NB4 (cell line): ENCODE data around the gene TBC1D13.

Source experiments
- DNase-seq: peaks from one replicate; pipeline ENCODE4 v3.0.0; 2010; ENCODE audit warnings: low read depth
- H3K4me3 ChIP-seq: one replicate; pipeline ENCODE4 v1.5.1; 2011; ENCODE audit warnings: mild to moderate bottlenecking, low read depth, low read length, moderate library complexity
- CTCF ChIP-seq: IDR thresholded peaks from one replicate; pipeline ENCODE4 v1.5.1; 2012; ENCODE audit warnings: low read depth, low read length
- MYC ChIP-seq: IDR thresholded peaks from 2 replicates; pipeline ENCODE4 v1.6.1; 2011; ENCODE audit warnings: low read depth, low read length
- POLR2A ChIP-seq: IDR thresholded peaks from 2 replicates; pipeline ENCODE4 v1.6.1; 2011; ENCODE audit warnings: mild to moderate bottlenecking; ENCODE audit not compliant: insufficient read length; ENCODE audit errors: extremely low read depth
- TF ChIP-seq, protein P1 (sequence below): IDR thresholded peaks from 2 replicates; pipeline ENCODE4 v1.6.1; 2011; ENCODE audit warnings: low read depth, low read length

Gene TBC1D13

GRCh38 chr9:128768606-128769005 is 18.4 kb upstream of the TBC1D13 start:
- TF ChIP-seq, protein P1, sequence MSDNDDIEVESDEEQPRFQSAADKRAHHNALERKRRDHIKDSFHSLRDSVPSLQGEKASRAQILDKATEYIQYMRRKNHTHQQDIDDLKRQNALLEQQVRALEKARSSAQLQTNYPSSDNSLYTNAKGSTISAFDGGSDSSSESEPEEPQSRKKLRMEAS, result no peak
- TF ChIP-seq POLR2A (no peak), CTCF (no peak), MYC (no peak)
- no peak overlapping the region for H3K4me3 ChIP-seq
- no peak for DNase-seq

DNA sequence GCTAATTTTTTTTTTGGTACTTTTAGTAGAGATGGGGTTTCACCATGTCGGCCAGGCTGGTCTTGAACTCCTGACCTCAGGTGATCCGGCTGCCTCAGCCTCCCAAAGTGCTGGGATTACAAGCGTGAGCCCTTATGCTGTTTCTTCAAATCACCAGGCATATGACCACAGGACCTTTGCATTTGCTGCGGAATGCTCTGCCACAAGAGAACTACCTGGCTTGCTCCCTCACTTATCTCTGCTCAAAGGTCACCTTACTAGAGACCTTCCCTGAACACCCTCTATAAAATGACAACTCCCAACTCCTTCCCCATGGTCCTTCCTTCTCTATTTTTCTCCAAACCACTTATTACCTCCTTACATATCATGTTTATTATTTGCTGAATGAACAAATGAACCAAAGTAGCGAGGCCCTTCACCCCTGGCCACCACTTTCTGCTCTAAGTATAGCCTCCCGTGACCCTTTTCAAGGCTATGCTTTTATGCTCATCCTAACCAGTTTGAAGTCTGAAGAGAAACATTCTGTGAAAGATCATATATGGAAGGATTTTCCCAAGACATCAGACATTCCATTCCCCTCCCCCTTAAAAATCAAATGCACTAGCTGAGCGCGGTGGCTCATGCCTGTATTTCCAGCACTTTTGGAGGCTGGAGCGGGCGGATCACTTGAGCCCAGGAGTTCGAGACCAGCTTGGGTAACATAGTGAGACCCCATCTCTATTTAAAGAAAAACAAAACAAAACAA is 16.6 kb upstream of the TBC1D13 start:
- TF ChIP-seq MYC (no peak), POLR2A (no peak), CTCF (no peak)
- TF ChIP-seq, protein P1, result no peak
- H3K4me3 ChIP-seq, result peak overlapping the region; percentile 84
- DNase-seq, result no peak

DNA sequence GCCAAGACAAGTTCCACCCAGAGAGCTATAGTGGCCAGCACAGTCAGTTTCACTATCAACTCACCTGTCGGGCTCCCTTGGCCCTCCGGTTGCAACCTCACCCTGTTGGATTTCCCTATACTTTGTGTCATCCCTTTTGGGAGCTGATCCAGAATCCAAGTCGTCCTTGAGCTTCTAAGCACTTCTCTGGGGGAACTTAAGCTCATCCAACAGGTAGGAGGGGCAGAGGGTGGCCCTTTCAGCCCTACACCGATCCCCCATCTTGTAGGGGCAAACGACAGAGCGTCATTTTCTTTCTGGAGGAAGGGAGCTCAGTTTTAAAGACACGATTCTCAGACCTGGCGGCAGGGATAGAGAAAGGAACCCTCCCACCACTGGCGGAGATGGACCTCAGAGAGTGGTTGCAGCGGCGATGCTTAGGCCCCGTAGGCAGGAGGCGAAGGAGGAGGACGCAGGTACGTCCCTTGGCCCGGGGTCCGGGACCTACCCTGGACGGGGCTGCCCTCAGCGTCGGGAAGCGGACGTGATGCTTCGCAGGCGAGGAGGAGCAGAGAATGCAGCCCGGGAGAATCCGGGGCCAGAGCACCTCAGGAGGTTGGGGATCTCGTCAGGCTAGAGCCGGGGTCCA is 15.8 kb upstream of the TBC1D13 start:
- peak overlapping the region; percentile 84 for H3K4me3 ChIP-seq
- TF ChIP-seq MYC (no peak), CTCF (no peak), POLR2A (no peak)
- TF ChIP-seq, protein P1, result no peak

DNA sequence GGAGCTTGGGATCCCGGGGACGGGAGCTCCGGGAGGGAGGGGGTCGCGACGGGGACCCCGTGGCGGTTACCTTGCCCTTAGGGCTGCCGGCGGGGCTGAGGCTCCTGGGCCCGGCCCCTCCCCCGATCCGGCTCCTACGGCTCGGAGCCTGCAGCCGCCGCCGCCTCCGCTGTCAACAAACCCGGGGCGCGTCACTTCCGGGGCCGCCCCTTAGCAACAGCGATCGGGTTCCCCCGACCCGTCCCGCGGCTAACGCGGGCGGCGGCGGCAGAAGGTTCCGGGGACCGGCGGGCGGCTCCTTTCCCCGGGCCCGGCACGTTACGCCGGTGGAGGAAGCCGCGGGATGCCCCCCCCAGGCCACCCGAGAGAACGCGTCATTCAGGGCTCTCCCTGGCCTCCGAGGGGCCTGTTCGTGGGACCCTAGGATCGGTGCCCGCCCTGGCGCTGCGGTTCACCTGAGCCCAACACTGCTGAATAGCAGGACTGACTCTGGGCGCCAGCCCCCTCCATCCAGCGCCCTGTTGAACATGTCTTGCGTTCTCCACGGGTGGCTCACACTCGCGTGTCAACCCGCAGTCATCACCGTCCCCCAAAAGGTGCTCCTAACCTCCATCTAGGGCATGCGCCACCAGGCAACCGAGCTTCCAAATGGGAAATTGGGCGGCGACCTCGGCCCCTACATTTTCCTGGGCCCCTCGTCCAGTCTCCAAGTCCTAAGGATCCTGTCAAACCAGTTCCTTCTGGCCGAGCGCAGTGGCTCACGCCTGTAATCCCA is 15.1 kb upstream of the TBC1D13 start, which contains the start of gene ZER1:
Gene ZER1 (minus strand): TSS at position 183 of the 775 bp plus-strand sequence. CDS start 16,362 bp downstream, outside the sequence.
- TF ChIP-seq, protein P1, result peak; percentile 21; the same call in 1 of the 2 replicates
- TF ChIP-seq POLR2A (peak; percentile 42), CTCF (no peak), MYC (no peak)
- DNase-seq, result peak; percentile 91
- H3K4me3 ChIP-seq, result peak within 1 kb of the TSS; percentile 84

More for the DNA sequence above, 15.8 kb upstream of the TBC1D13 start:
- DNase-seq, result no peak

GRCh38 chr9:128773049-128773448 is 14.0 kb upstream of the TBC1D13 start:
- TF ChIP-seq POLR2A (no peak), CTCF (no peak), MYC (no peak)
- TF ChIP-seq, protein P1, result no peak
- no peak overlapping the region for H3K4me3 ChIP-seq

More at GRCh38 chr9:128773049-128773448, 14.0 kb upstream of the TBC1D13 start:
- DNase-seq, result no peak
